HG03135 (cell line): ENCODE measurements around the gene NOVA2.

Experiments used
- ATAC-seq: cut with Tn5 transposase; IDR thresholded peaks from one replicate; pipeline ENCODE4 v1.9.1; 2021; ENCODE audit warnings: mild to moderate bottlenecking, moderate library complexity; ENCODE audit not compliant: unreplicated experiment

Gene NOVA2

GRCh38 chr19:45973553-45974338 lies at the start of gene NOVA2:
TSS of gene NOVA2 (minus strand) at chr19:45973865. CDS start at chr19:45973351, 514 bp downstream.
- no peak for ATAC-seq

GRCh38 chr19:46023311-46023779 lies 49.7 kb upstream of the NOVA2 start:
- no peak for ATAC-seq

- ATAC-seq, result no peak
These were observed 49.0 kb upstream of the NOVA2 start, which contains the start of gene PGLYRP1 for GRCh38 chr19:46022431-46023310. TSS of gene PGLYRP1 (minus strand) at chr19:46023053. CDS start at chr19:46023021, 32 bp downstream.

GRCh38 chr19:46022061-46022430 lies 48.4 kb upstream of the NOVA2 start:
- no peak for ATAC-seq

- no peak for ATAC-seq
These were observed 47.9 kb upstream of the NOVA2 start for GRCh38 chr19:46021531-46022041.

GRCh38 chr19:46020819-46021125 lies 47.1 kb upstream of the NOVA2 start:
- ATAC-seq, result no peak

GRCh38 chr19:46019270-46019669 lies 45.6 kb upstream of the NOVA2 start:
- no peak for ATAC-seq

- ATAC-seq, result no peak
These were observed 45.1 kb upstream of the NOVA2 start for GRCh38 chr19:46018729-46019251.

- ATAC-seq, result no peak
These were observed 44.4 kb upstream of the NOVA2 start for GRCh38 chr19:46017874-46018675.

- ATAC-seq, result no peak
These were observed 43.4 kb upstream of the NOVA2 start for GRCh38 chr19:46017095-46017429.

GRCh38 chr19:46016426-46017094 lies 42.9 kb upstream of the NOVA2 start:
- no peak for ATAC-seq

- ATAC-seq, result no peak
These were observed 42.2 kb upstream of the NOVA2 start for GRCh38 chr19:46015687-46016425.

GRCh38 chr19:46014941-46015686 lies 41.4 kb upstream of the NOVA2 start:
- no peak for ATAC-seq

- ATAC-seq, result no peak
These were observed 40.9 kb upstream of the NOVA2 start for GRCh38 chr19:46014534-46014933.

- ATAC-seq, result no peak
These were observed 36.2 kb upstream of the NOVA2 start for GRCh38 chr19:46009530-46010510.

GRCh38 chr19:46006411-46006810 lies 32.7 kb upstream of the NOVA2 start:
- no peak for ATAC-seq

- no peak for ATAC-seq
These were observed 29.1 kb upstream of the NOVA2 start for GRCh38 chr19:46002678-46003275.
